GM19240 (cell line): ENCODE data around the gene LMTK3.

ENCODE experiments used
- DNase-seq: peaks from one replicate; pipeline ENCODE4 v3.0.0; 2011; ENCODE audit warnings: low spot score; ENCODE audit not compliant: insufficient read length

LMTK3 gene

DNA sequence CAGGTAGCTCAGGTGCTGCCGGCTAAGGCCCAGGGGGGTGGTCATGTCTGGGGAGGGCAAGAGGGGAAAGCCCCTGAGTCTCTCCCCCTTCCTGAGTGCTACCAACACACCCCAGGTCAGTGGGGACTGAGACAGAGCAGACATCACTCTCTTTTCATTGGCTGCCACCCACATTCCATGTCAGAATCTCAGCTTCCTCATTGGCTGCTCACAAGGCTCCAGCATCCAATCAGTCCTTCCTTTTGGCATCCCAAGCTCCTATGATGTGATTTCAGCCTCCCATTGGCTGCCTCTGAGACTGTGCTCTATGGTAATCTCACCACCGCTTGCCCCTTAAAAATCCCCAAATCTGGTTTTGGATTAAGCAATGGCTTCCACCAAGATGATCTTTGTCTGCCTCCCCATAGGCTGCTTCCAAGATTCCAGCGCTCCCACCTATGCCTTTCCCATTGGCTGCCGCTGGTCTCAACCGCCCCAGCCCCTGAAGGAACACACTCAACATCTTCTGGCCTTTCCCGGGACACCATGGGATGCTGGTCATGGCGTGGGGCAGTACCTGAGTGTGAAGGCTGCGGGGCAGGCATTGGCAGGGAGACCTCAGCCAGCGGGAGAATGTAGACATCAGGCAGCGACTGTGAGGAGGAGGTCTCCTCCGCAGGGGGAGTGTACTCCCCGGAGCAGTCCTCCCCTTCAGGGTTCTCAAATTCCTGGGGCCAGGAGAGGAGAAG, 2.0 kb downstream of the LMTK3 start:
- DNase-seq: no peak

DNA sequence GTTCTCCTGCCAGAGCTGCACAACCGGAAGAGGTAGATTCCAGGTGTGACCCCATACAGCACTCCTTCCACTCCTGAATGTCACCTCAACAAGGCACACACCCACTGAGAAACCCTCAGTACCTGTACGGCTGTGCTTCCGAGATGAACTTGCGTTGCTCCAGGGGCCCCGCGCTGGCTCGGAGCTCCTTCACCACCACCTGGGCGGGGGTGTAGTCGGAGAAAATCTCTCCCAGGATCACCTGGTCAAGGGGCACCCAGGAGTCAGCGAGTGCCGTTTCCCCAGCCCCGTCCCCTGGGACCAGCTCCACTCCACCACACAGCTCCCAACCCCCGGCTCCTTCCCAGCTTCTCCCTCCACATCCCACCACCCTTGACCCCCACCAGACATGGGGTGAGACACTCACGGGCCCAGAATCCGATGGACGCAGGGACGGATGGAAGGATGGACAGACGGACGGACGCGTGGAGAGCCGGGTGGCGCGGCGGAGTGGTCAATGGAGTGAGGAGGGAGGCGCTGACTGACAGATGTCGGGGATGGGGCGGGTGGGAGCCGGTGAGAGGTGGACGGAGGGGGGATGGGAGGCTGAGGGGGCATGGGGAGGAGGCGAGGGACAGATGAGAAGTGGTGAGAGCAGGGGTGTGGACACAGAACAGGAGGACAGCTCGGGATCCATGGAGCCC, 2.8 kb downstream of the LMTK3 start:
- no peak for DNase-seq

DNA sequence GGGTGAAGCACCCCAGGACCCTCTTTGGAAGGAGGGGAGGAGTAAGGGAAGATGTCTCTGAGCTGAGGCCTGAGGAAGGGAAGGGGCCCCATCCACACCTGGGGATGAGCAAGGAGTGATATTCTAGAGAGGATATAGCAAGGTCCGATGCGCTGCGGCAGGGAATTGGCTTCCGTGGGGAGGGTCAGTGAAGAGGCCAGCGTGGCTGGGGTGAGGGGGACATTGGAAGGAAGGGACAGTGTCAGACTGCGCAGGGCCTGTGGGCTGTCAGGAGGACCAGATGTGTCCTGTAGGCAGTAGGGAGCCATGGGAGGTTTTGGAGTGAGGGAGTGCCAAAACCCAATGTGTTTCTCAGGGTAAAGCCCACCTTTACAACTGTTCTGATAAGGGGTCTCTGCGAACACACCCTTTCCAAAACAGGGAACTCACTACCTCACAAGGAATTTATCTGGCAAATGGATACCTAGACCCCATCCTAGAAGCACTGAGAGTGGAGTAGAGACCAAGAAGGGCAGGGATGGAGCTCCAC, 3.7 kb downstream of the LMTK3 start:
- DNase-seq: no peak

DNA sequence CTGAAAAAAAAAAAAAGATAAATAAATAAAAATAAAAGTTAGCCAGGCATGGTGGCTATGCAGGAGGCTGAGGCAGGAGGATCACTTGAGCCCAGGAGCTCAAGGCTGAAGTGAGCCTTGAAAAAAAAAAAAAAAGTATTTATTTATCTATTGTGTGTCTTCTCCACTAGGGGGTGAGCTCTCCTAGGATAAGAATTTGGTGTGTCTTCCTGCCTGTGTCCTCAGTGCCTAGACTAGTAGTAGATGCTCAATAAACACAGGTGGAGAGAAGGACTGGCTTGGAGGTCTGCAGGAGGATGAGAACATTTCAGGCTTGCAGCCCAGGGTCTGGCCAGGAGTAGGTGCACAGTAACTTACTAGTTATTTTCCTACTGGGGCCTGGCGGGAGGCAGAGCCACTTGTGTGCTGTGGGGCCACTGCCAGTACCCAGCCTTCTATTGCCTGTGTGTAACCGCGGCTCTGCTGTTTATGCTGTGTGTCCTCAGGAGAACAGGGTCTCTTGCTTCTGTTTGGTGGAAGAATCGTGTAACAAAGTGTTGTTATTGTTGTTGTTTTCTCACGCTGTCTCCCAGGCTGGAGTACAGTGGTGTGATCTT, 5.4 kb downstream of the LMTK3 start:
- no peak for DNase-seq

DNA sequence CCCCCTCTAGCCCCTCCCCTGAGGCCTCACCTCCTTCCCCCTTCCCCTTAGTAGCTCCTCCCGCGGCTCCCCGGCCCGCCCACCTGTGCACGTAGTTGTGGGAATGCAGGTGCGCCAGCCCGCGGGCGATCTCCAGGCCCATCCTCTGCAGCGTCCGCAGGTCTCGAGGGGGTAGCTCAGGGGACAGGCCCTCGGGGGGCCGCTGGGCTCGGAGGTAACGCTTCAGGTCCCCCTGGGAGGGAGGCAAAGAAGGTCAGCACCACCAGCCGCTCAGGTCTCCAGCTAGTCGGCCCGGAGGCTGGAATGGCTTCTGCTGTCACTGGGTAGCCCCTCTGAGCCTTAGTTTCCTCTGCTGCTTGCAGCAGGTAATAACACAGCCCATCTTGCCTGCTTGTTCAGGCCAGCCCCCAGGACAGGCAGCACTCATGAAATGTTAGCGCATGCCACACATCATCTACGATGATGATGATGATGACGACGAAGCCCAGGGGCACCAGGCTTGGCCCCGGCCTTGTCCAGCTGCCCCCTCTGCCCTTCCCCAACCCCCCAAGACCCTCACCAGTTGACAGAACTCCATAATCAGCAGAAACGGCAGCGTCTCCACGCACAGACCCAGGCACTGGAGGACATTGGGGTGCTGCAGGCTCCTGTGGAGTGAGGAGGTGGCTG, 9.2 kb downstream of the LMTK3 start:
- no peak for DNase-seq

DNA sequence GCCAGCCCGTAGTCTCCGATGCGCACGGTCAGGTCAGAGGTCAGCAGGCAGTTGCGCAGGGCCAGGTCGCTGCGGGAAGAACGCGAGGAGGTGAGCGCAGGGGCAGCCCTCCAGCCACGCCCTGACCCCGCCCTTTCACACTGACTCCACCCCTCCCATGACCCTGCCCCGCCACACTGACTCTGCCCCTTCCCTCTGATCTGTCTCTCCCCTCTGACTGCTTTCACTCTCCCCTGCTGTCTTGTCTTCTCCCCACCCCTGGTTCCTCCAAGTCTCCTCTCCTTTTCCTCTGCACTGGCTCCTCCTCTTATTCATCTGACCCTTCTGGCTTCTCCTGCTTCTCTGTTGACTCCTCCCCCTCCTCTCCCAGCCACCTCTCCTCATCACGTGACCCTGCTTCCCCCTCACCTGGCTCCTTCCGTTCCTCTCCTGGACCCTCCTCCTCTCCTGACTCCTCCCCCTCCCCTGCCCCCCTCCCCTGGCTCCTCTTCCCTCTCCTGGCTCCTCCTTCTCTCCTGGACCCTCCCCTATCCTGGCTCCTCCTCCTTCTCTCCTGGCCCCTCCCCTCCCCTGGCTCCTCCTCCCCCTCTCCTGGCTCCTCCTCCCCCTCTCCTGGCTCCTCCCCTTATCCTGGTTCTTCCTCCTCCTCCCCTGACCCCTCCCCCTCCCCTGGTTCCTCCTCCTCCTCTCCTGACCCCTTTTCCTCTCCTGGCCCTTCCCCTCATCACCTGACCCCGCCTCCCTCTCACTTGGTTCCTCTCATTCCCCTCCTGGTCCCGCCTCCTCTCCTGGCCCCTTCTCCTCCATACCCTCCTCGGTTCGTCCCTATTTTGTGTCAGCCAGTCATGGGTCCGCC, 9.9 kb downstream of the LMTK3 start:
- DNase-seq: peak; percentile 78

- no peak for DNase-seq
These were observed 10.7 kb downstream of the LMTK3 start for GRCh38 chr19:48500830-48501493.

GRCh38 chr19:48499316-48500090, 12.1 kb downstream of the LMTK3 start:
- no peak for DNase-seq

- DNase-seq: no peak
These were observed 12.9 kb downstream of the LMTK3 start for GRCh38 chr19:48498595-48499311.

- DNase-seq: no peak
These were observed 13.7 kb downstream of the LMTK3 start for GRCh38 chr19:48497728-48498594.

- no peak for DNase-seq
These were observed 14.5 kb downstream of the LMTK3 start for GRCh38 chr19:48496959-48497727.

DNA sequence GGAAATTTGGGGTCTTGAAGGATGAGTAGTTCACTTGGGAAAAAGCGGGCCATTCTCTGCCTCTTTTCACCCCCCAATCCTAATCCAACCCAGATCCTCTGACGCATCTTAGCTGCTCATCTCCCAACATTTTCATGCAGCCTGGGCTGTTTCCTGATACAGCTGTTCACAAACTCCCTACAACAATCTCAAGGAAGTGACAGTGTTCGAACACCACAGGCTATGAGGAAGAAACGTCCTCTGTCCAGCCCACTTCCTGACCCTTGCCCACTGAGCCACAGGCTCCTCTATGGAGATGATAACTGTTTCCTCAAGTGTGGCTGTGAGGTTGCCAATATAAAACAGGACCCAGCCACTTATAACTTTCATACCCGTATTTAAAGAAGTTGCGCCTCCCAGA, 16.2 kb downstream of the LMTK3 start:
- no peak for DNase-seq

GRCh38 chr19:48493718-48494401, 17.8 kb downstream of the LMTK3 start:
- no peak for DNase-seq

GRCh38 chr19:48492925-48493717, 18.5 kb downstream of the LMTK3 start:
- peak; percentile 94 for DNase-seq

DNA sequence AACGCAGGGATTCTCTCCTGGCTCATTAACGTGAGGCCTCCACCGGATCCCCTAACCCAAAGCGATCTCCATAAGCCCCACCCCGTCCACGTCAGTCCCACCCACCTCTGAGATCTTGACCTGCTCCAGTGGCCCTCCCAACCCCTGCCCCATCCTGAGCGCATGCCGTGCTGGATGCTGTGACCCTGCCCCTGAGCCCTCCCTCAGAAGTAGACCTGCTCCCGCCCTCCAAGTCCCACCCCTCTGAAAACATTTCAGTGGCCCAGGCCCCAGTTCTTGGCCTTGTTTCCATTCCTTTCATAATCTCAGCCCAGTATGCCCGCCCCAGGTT, 19.9 kb downstream of the LMTK3 start:
- DNase-seq: no peak
